H1 (cell line): ENCODE data around the gene ZNF639. TPM values are rescaled to one million over a fixed set of nuclear protein-coding genes. Genes with fewer than 3 reads are reported as not detected.

Source experiments
- CTCF ChIA-PET: fragments of 300-600 bp; sonication (Branson Sonifier 250); formaldehyde crosslinking; loops from one replicate; lab custom pipeline; 2021; ENCODE audit not compliant: partially characterized antibody; lab: Charles Lee
- POLR2A ChIA-PET: fragments of 300-600 bp; sonication (Branson Sonifier 250); formaldehyde crosslinking; loops from one replicate; lab custom pipeline; 2021; ENCODE audit warnings: inconsistent platforms; ENCODE audit not compliant: partially characterized antibody; lab: Charles Lee
- DNase-seq, 2 experiments: peaks; one replicate each; pipeline versions ENCODE4 v3.0.0 to v3.0.0-alpha.2; 2010 to 2022; ENCODE audit warnings: low spot score in 2 of 2, low read depth in 1 of 2, mixed read lengths in 1 of 2
- FAIRE-seq: peaks from 2 replicates; lab custom pipeline; 2011; peaks lifted over from hg19 to GRCh38; lab: Jason Lieb, UNC
- H2AFZ ChIP-seq: 2 replicates; pipeline ENCODE4 v1.8.1; 2012; ENCODE audit warnings: low read length, inconsistent platforms
- H2AK5ac ChIP-seq: 2 replicates; pipeline ENCODE4 v1.6.1; 2013; ENCODE audit warnings: low read depth, low read length
- H2BK120ac ChIP-seq: replicated peaks from 2 replicates; pipeline ENCODE3; 2013; ENCODE audit warnings: low read depth, low read length, inconsistent platforms
- H2BK12ac ChIP-seq: 2 replicates; pipeline ENCODE4 v1.6.1; 2013; ENCODE audit warnings: low read depth, low read length
- H2BK15ac ChIP-seq: 2 replicates; pipeline ENCODE4 v1.6.1; 2013; ENCODE audit warnings: low read length
- H2BK20ac ChIP-seq: 2 replicates; pipeline ENCODE4 v1.6.1; 2013; ENCODE audit warnings: low read length
- H2BK5ac ChIP-seq: 2 replicates; pipeline ENCODE4 v1.6.1; 2013; ENCODE audit warnings: low read depth, low read length
- H3K14ac ChIP-seq: 2 replicates; pipeline ENCODE4 v1.6.1; 2013; ENCODE audit warnings: inconsistent platforms; ENCODE audit not compliant: insufficient read length
- H3K18ac ChIP-seq: 2 replicates; pipeline ENCODE4 v1.6.1; 2013; ENCODE audit warnings: low read length; ENCODE audit errors: extremely low read depth
- H3K23ac ChIP-seq: 2 replicates; pipeline ENCODE4 v1.6.1; 2013; ENCODE audit warnings: inconsistent platforms; ENCODE audit not compliant: insufficient read length
- H3K23me2 ChIP-seq: 2 replicates; pipeline ENCODE4 v1.6.1; 2013; ENCODE audit warnings: low read depth, low read length
- H3K27ac ChIP-seq: 2 replicates; pipeline ENCODE4 v1.6.1; 2011; ENCODE audit warnings: low read depth, low read length, inconsistent platforms
- H3K27me3 ChIP-seq, 4 experiments: replicated peaks in 1 of 4; 1 replicate in 1 of 4; 2 replicates in 3 of 4; pipeline versions ENCODE4 v1.6.1 to v1.8.1; 2011 to 2013; ENCODE audit warnings: low read length in 3 of 4, mild to moderate bottlenecking in 3 of 4, inconsistent platforms in 2 of 4, mixed read lengths in 2 of 4, moderate library complexity in 1 of 4; ENCODE audit not compliant: control insufficient read depth in 3 of 4, insufficient read depth in 3 of 4; ENCODE audit errors: extremely low read depth in 1 of 4
- H3K36me3 ChIP-seq, 4 experiments: 2 replicates each; pipeline versions ENCODE4 v1.6.1 to v1.8.1; 2011 to 2013; ENCODE audit warnings: mild to moderate bottlenecking in 4 of 4, low read length in 3 of 4, moderate library complexity in 2 of 4, control low read depth in 1 of 4, inconsistent platforms in 1 of 4; ENCODE audit not compliant: insufficient read depth in 4 of 4, control insufficient read depth in 2 of 4
- H3K4ac ChIP-seq: replicated peaks from 2 replicates; pipeline ENCODE3; 2013; ENCODE audit warnings: low read length, low read depth, mixed read lengths, inconsistent platforms; ENCODE audit not compliant: insufficient read length
- H3K4me1 ChIP-seq, 4 experiments: replicated peaks in 1 of 4; 1 replicate in 1 of 4; 2 replicates in 3 of 4; pipeline versions ENCODE4 v1.6.1 to v1.8.1; 2011 to 2013; ENCODE audit warnings: low read length in 3 of 4, inconsistent platforms in 2 of 4, mixed read lengths in 1 of 4; ENCODE audit not compliant: insufficient read depth in 4 of 4, control insufficient read depth in 3 of 4
- H3K4me2 ChIP-seq, 2 experiments: 2 replicates each; pipeline versions ENCODE4 v1.6.1 to v1.8.1; 2011 to 2013; ENCODE audit warnings: low read depth in 2 of 2, low read length in 2 of 2, control low read depth in 1 of 2, inconsistent platforms in 1 of 2, mild to moderate bottlenecking in 1 of 2; ENCODE audit not compliant: insufficient read depth in 1 of 2
- H3K4me3 ChIP-seq, 4 experiments: fragments of 200-600, 300-600 bp in 1 of 4; sonication (generic), shearing (Covaris generic), sonication (Bioruptor Twin) in 1 of 4; 2 replicates each; pipeline versions ENCODE4 v1.5.1 to v1.8.1; 2011 to 2016; ENCODE audit warnings: low read length in 4 of 4, low read depth in 3 of 4, control low read depth in 2 of 4, inconsistent platforms in 2 of 4, mild to moderate bottlenecking in 2 of 4, mixed read lengths in 1 of 4, moderate library complexity in 1 of 4; ENCODE audit not compliant: insufficient read depth in 2 of 4; ENCODE audit errors: extremely low read depth in 1 of 4
- H3K56ac ChIP-seq: replicated peaks from 2 replicates; pipeline ENCODE3; 2013; ENCODE audit warnings: low read depth, mild to moderate bottlenecking, mixed read lengths, low read length, inconsistent platforms; ENCODE audit not compliant: insufficient read length
- H3K79me1 ChIP-seq: 2 replicates; pipeline ENCODE4 v1.6.1; 2013; ENCODE audit warnings: low read depth, low read length, control low read depth
- H3K79me2 ChIP-seq, 2 experiments: 2 replicates each; pipeline versions ENCODE4 v1.6.1 to v1.8.1; 2012 to 2013; ENCODE audit warnings: low read length in 2 of 2, mild to moderate bottlenecking in 2 of 2, inconsistent platforms in 1 of 2; ENCODE audit not compliant: insufficient read depth in 2 of 2, control insufficient read depth in 1 of 2
- H3K9ac ChIP-seq, 4 experiments: replicated peaks in 1 of 4; 1 replicate in 1 of 4; 2 replicates in 3 of 4; pipeline versions ENCODE4 v1.6.1 to v1.8.1; 2011 to 2013; ENCODE audit warnings: low read depth in 3 of 4, low read length in 3 of 4, control low read depth in 2 of 4, mild to moderate bottlenecking in 2 of 4, moderate library complexity in 2 of 4, inconsistent platforms in 1 of 4; ENCODE audit errors: extremely low read depth in 1 of 4
- H3K9me3 ChIP-seq, 2 experiments: 2 replicates each; pipeline versions ENCODE4 v1.6.1 to v1.8.1; 2012 to 2013; ENCODE audit warnings: mild to moderate bottlenecking in 2 of 2, moderate library complexity in 2 of 2, control low read depth in 1 of 2, inconsistent platforms in 1 of 2, low read depth in 1 of 2, low read length in 1 of 2, mixed read lengths in 1 of 2; ENCODE audit not compliant: insufficient read depth in 2 of 2
- H4K20me1 ChIP-seq, 2 experiments: replicated peaks in 1 of 2; 2 replicates each; pipeline versions ENCODE3 to v1.8.1; 2011 to 2013; ENCODE audit warnings: inconsistent platforms in 2 of 2, low read length in 2 of 2, mild to moderate bottlenecking in 1 of 2; ENCODE audit not compliant: insufficient read depth in 2 of 2, control insufficient read depth in 1 of 2
- H4K5ac ChIP-seq: 2 replicates; pipeline ENCODE4 v1.6.1; 2013; ENCODE audit warnings: low read length, low read depth, mixed read lengths, inconsistent platforms; ENCODE audit not compliant: insufficient read length
- H4K8ac ChIP-seq: 2 replicates; pipeline ENCODE4 v1.8.0; 2013; ENCODE audit warnings: mild to moderate bottlenecking, moderate library complexity, low read length, inconsistent platforms; ENCODE audit not compliant: insufficient read depth; ENCODE audit errors: extremely low read depth
- H4K91ac ChIP-seq: replicated peaks from 2 replicates; pipeline ENCODE3; 2013; ENCODE audit warnings: low read length, mixed read lengths, inconsistent platforms; ENCODE audit not compliant: insufficient read length
- BACH1 ChIP-seq: IDR thresholded peaks from 2 replicates; pipeline ENCODE4 v1.6.1; 2012; ENCODE audit warnings: low read length, improper control_type of control experiment
- CHD1 ChIP-seq: IDR thresholded peaks from 2 replicates; pipeline ENCODE4 v1.6.1; 2012; ENCODE audit warnings: low read depth, low read length, improper control_type of control experiment
- CREB1 ChIP-seq: IDR thresholded peaks from 2 replicates; pipeline ENCODE4 v1.6.1; 2012; ENCODE audit warnings: inconsistent platforms
- EP300 ChIP-seq, 2 experiments: IDR thresholded peaks; 1 replicate in 1 of 2; 2 replicates in 1 of 2; pipeline ENCODE4 v1.6.1; 2011 to 2012; ENCODE audit warnings: low read depth in 2 of 2, low read length in 2 of 2, mild to moderate bottlenecking in 2 of 2, borderline replicate concordance in 1 of 2, inconsistent platforms in 1 of 2, moderate library complexity in 1 of 2
- FOSL1 ChIP-seq: IDR thresholded peaks from 2 replicates; pipeline ENCODE4 v1.6.1; 2011; ENCODE audit warnings: mild to moderate bottlenecking, low read depth, low read length, moderate library complexity; ENCODE audit not compliant: insufficient read depth
- GABPA ChIP-seq: IDR thresholded peaks from 2 replicates; pipeline ENCODE4 v1.6.1; 2011; ENCODE audit warnings: mild to moderate bottlenecking, low read length, moderate library complexity, borderline replicate concordance; ENCODE audit not compliant: insufficient read depth
- JUND ChIP-seq: IDR thresholded peaks from 2 replicates; pipeline ENCODE4 v1.6.1; 2011; ENCODE audit warnings: mild to moderate bottlenecking, improper control_type of control experiment, low read length
- KDM4A ChIP-seq: IDR thresholded peaks from one replicate; pipeline ENCODE4 v1.7.1; 2012; ENCODE audit warnings: low read depth, mild to moderate bottlenecking, moderate library complexity, low read length, inconsistent platforms; ENCODE audit not compliant: severe bottlenecking
- MAFK ChIP-seq: IDR thresholded peaks from 2 replicates; pipeline ENCODE4 v1.6.1; 2012; ENCODE audit warnings: low read depth, mild to moderate bottlenecking, improper control_type of control experiment, low read length
- NANOG ChIP-seq: IDR thresholded peaks from 2 replicates; pipeline ENCODE4 v1.6.1; 2011; ENCODE audit warnings: low read length, low read depth, mild to moderate bottlenecking, inconsistent platforms; ENCODE audit not compliant: insufficient read depth, poor library complexity, severe bottlenecking
- SUZ12 ChIP-seq: fragments of 200-600 bp; sonication (generic); IDR thresholded peaks from 2 replicates; pipeline ENCODE4 v1.6.1; 2012; ENCODE audit warnings: mild to moderate bottlenecking, inconsistent platforms, low read length, moderate library complexity, mixed read lengths
- TAF7 ChIP-seq: optimal IDR thresholded peaks from 2 replicates; pipeline ENCODE3; 2011; ENCODE audit warnings: low read depth, mild to moderate bottlenecking, inconsistent platforms, low read length, moderate library complexity, borderline replicate concordance
- TBP ChIP-seq: IDR thresholded peaks from 2 replicates; pipeline ENCODE4 v1.6.1; 2011; ENCODE audit warnings: low read depth, low read length, improper control_type of control experiment
- WGBS, 2 experiments: shearing (Covaris generic) in 1 of 2; methylation state at CpG; one replicate each; pipeline versions ENCODE4 v1.1.6 to v1.1.7; 2013 to 2015; ENCODE audit warnings: low lambda C conversion rate in 2 of 2, mixed read lengths in 2 of 2, inconsistent platforms in 1 of 2, low coverage in 1 of 2, missing lambda C conversion rate in 1 of 2; ENCODE audit not compliant: insufficient replicate concordance in 2 of 2, insufficient coverage in 1 of 2, insufficient read length in 1 of 2; ENCODE audit errors: extremely low coverage in 1 of 2, missing lambda C conversion rate in 1 of 2; 5-methylcytosine and 5-hydroxymethylcytosine counted together
- polyA plus RNA-seq, 7 experiments: library from polyadenylated mRNA; depleted of rRNA in 3 of 7; stranded (reverse) in 5 of 7; unstranded in 2 of 7; fragments of >200 nt in 5 of 7; fragments of 200-250 nt in 2 of 7; gene quantifications; 1 replicate in 5 of 7; 2 replicates in 1 of 7; 4 replicates in 1 of 7; pipeline versions ENCODE4 v1.2.1 to v1.2.3, GENCODE V29; 2011 to 2013; ENCODE audit warnings: missing spikeins in 2 of 7, mixed read lengths in 2 of 7
- total RNA-seq: library from RNA; stranded (reverse); fragmentation: NEBNext Ultra II Directional; extraction: Animal tissue kit (Norgen Biotek cat#: 25700); gene quantifications from 2 replicates; pipeline ENCODE4 v1.2.1, GENCODE V29; 2021
- TF ChIP-seq, protein P1 (sequence below): IDR thresholded peaks from 2 replicates; pipeline ENCODE4 v1.6.1; 2011; ENCODE audit warnings: low read length, improper control_type of control experiment

Gene ZNF639
- total and polyA plus RNA-seq, 2 of the 8 experiments (the other 6 are each of a cell fraction or from before 2014, with no cell fraction given): 9.1 to 41.4 TPM

- POLR2A ChIA-PET: no interaction called here
- Histone ChIP-seq H2BK120ac (no peak overlapping the region), H2BK15ac (no peak overlapping the region), H4K8ac (no peak overlapping the region), H2BK20ac (no peak overlapping the region), H2AK5ac (no peak overlapping the region), H2AFZ (no peak overlapping the region), H4K20me1 (no peaks in the 10 kb centered on the region), H3K23me2 (no peaks in the 10 kb centered on the region), H3K79me2 (no peaks in the 10 kb centered on the region), H3K14ac (no peak overlapping the region), H3K27me3 (no peaks in the 10 kb centered on the region), H4K91ac (no peak overlapping the region), H3K79me1 (no peaks in the 10 kb centered on the region), H3K56ac (no peak overlapping the region), H3K4ac (no peak overlapping the region), H2BK12ac (no peak overlapping the region), H3K4me2 (no peak overlapping the region), H3K27ac (no peak overlapping the region), H3K18ac (no peak overlapping the region), H3K4me3 (no peak overlapping the region), H3K9me3 (peaks cover 0 to 3% of the 10 kb centered on the region in 2 experiments; a peak in 1 of 4 replicates), H4K5ac (no peak overlapping the region), H3K36me3 (no peaks in the 10 kb centered on the region), H2BK5ac (no peak overlapping the region), H3K23ac (no peak overlapping the region), H3K9ac (no peak overlapping the region), H3K4me1 (no peaks in the 10 kb centered on the region)
- TF ChIP-seq CHD1 (no peak), MAFK (no peak), TBP (no peak), SUZ12 (no peak), JUND (no peak), KDM4A (no peak), NANOG (no peak), BACH1 (no peak), EP300 (IDR thresholded peaks at IDR 0.05; ENCODE audit: borderline replicate concordance in 1 of 2, low read depth in 2 of 2, low read length in 2 of 2) (no peak), TAF7 (no peak), CREB1 (no peak), GABPA (no peak), FOSL1 (no peak)
- TF ChIP-seq, protein P1, sequence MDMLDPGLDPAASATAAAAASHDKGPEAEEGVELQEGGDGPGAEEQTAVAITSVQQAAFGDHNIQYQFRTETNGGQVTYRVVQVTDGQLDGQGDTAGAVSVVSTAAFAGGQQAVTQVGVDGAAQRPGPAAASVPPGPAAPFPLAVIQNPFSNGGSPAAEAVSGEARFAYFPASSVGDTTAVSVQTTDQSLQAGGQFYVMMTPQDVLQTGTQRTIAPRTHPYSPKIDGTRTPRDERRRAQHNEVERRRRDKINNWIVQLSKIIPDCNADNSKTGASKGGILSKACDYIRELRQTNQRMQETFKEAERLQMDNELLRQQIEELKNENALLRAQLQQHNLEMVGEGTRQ: no peak
- CTCF ChIA-PET: interaction anchor here (0.6 to 1.9 kb wide), 4 partner anchors 11 to 224 kb away, joined by 3 to 6 read pairs (median 4); no protein-coding TSS in a partner anchor
- 93% methylated on average over 2 of the region's 2 CpGs; no CpG with 5 or more reads in 1 of the 2 experiments for WGBS, 2 experiments
- FAIRE-seq: no peak
- no peak for DNase-seq
Measured at GRCh38 chr3:179292450-179292849, 30.4 kb upstream of the ZNF639 start.
